NCI-H2227 (cell line): ENCODE measurements around the gene CHDH.

Experiments
- DNase-seq: peaks from one replicate; lab custom pipeline; 2025; ENCODE audit not compliant: unreplicated experiment; lab: John Stamatoyannopoulos, UW

The CHDH gene

GRCh38 chr3:53763353-53763752 is 82.9 kb downstream of the CHDH start:
- no peak for DNase-seq
